Osteocyte (in vitro differentiated cells): Measurements from ENCODE around the gene PAX3. TPM values are rescaled to one million over a fixed set of nuclear protein-coding genes. Genes with fewer than 3 reads are reported as not detected.

Source experiments
- DNase-seq: peaks from one replicate; pipeline ENCODE4 v3.0.0; 2021; ENCODE audit warnings: mixed read lengths; ENCODE audit not compliant: unreplicated experiment; ENCODE audit errors: extremely low spot score
- H3K27ac Mint-ChIP-seq: one replicate; pipeline ENCODE4 v1.8.0; 2021; ENCODE audit warnings: mild to moderate bottlenecking, mixed read lengths; ENCODE audit not compliant: unreplicated experiment
- H3K27me3 Mint-ChIP-seq: one replicate; pipeline ENCODE4 v1.8.0; 2021; ENCODE audit warnings: mixed read lengths; ENCODE audit not compliant: unreplicated experiment
- H3K36me3 Mint-ChIP-seq: one replicate; pipeline ENCODE4 v1.8.0; 2021; ENCODE audit warnings: mixed read lengths; ENCODE audit not compliant: unreplicated experiment
- H3K4me1 Mint-ChIP-seq: one replicate; pipeline ENCODE4 v1.8.0; 2021; ENCODE audit warnings: mixed read lengths; ENCODE audit not compliant: unreplicated experiment
- H3K4me3 Mint-ChIP-seq: one replicate; pipeline ENCODE4 v1.8.0; 2021; ENCODE audit warnings: mild to moderate bottlenecking, moderate library complexity, mixed read lengths; ENCODE audit not compliant: unreplicated experiment
- H3K9me3 Mint-ChIP-seq: one replicate; pipeline ENCODE4 v1.8.0; 2021; ENCODE audit warnings: mixed read lengths; ENCODE audit not compliant: unreplicated experiment
- CTCF ChIP-seq: fragments of 200-600 bp; sonication (generic); IDR thresholded peaks from 2 replicates; pipeline ENCODE4 v1.5.0; 2021; ENCODE audit warnings: antibody characterized with exemption, mild to moderate bottlenecking, moderate library complexity
- total RNA-seq: library from RNA; stranded (reverse); gene quantifications from 2 replicates; pipeline ENCODE4 v1.2.1, GENCODE V29; 2021

Gene PAX3
- total RNA-seq, 1 donor from 2014 or later: 2.3 TPM

GRCh38 chr2:222315443-222316121 lies 16.8 kb upstream of the PAX3 start:
- no peak for DNase-seq
- H3K36me3 Mint-ChIP-seq: no peaks in the 10 kb centered on the region
- H3K9me3 Mint-ChIP-seq: no peaks in the 10 kb centered on the region
- TF ChIP-seq CTCF: no peak
- H3K27ac Mint-ChIP-seq: no peak overlapping the region
- peaks cover 13% of the 10 kb centered on the region for H3K4me1 Mint-ChIP-seq
- peaks cover 77% of the 10 kb centered on the region for H3K27me3 Mint-ChIP-seq
- H3K4me3 Mint-ChIP-seq: no peak overlapping the region

GRCh38 chr2:222313816-222314215 lies 15.0 kb upstream of the PAX3 start:
- TF ChIP-seq CTCF: no peak
- Mint-ChIP-seq H3K27ac (no peak overlapping the region), H3K36me3 (no peaks in the 10 kb centered on the region), H3K9me3 (no peaks in the 10 kb centered on the region), H3K4me3 (no peak overlapping the region), H3K27me3 (peaks cover 90% of the 10 kb centered on the region), H3K4me1 (peaks cover 9% of the 10 kb centered on the region)
- DNase-seq: no peak

DNA sequence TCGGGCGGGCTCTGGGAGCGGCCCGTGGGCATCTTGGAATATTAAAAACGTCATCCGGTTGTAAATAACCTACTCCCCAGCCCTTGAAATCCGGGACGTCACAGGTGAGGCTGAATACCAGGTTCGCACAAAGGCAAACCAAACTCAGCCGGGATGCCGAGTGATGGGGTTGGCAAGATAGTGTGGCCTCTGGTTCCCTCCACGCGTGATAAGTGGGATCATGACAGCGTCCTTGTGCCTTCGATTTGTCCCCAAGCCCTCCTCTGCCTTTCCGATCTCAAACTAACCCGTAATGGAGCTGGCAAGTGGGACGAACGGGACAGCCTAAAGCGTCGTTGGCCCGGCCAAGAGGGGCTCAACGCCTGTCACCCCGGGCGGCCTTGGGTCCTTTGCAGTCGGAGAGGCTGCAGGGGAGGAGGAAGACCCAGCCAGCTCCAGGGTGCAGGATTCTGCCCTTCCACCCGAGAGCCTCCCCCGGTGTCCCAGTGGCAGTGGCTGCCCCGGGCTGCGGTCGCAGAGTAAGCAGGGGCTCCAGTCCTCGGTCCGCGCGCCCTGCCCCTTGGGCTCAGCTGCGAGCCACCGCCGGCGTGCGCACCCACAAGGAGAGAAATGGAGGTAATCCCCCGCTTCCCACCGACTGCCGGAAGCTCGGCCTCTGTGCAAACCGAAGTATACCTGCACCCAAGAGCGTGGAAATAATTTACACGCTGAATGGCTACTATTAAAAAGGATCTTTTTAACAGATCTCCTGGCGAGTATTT lies 13.4 kb upstream of the PAX3 start:
- DNase-seq: no peak
- no peak overlapping the region for H3K27ac Mint-ChIP-seq
- peaks cover 96% of the 10 kb centered on the region for H3K27me3 Mint-ChIP-seq
- no peak overlapping the region for H3K4me3 Mint-ChIP-seq
- peaks cover 7% of the 10 kb centered on the region for H3K4me1 Mint-ChIP-seq
- no peaks in the 10 kb centered on the region for H3K9me3 Mint-ChIP-seq
- no peak for TF ChIP-seq CTCF
- no peaks in the 10 kb centered on the region for H3K36me3 Mint-ChIP-seq

- Mint-ChIP-seq H3K4me3 (no peak overlapping the region), H3K27ac (no peak overlapping the region), H3K4me1 (peaks cover 11% of the 10 kb centered on the region), H3K27me3 (peaks cover 97% of the 10 kb centered on the region), H3K36me3 (no peaks in the 10 kb centered on the region), H3K9me3 (no peaks in the 10 kb centered on the region)
- no peak for TF ChIP-seq CTCF
- DNase-seq: no peak
These were observed 12.7 kb upstream of the PAX3 start for GRCh38 chr2:222311319-222311977.
